Upper lobe of left lung (tissue), 4 donors: ENCODE results near the gene USP15.

ENCODE experiments used
- CTCF ChIP-seq, 6 experiments: fragments of 450-650 bp in 4 of 6; fragments of 200-600 bp in 2 of 6; sonication (generic) in 2 of 6; IDR thresholded peaks; one replicate each; pipeline ENCODE4 v1.5.1; 2016 to 2019; ENCODE audit warnings: antibody characterized with exemption in 6 of 6
- EP300 ChIP-seq, 4 donors: sonication (generic); formaldehyde crosslinking; IDR thresholded peaks; one replicate each; pipeline ENCODE4 v1.5.1; 2017; ENCODE audit warnings: antibody characterized with exemption in 4 of 4, control low read depth in 2 of 4
- POLR2A ChIP-seq, 4 donors: fragments of 450-650 bp; IDR thresholded peaks; one replicate each; pipeline ENCODE4 v1.5.1; 2016 to 2017; ENCODE audit warnings: antibody characterized with exemption in 4 of 4, mild to moderate bottlenecking in 2 of 4
- POLR2AphosphoS5 ChIP-seq, 2 donors: sonication (generic); formaldehyde crosslinking; IDR thresholded peaks; one replicate each; pipeline ENCODE4 v1.5.1; 2017; ENCODE audit warnings: antibody characterized with exemption in 2 of 2

DNA sequence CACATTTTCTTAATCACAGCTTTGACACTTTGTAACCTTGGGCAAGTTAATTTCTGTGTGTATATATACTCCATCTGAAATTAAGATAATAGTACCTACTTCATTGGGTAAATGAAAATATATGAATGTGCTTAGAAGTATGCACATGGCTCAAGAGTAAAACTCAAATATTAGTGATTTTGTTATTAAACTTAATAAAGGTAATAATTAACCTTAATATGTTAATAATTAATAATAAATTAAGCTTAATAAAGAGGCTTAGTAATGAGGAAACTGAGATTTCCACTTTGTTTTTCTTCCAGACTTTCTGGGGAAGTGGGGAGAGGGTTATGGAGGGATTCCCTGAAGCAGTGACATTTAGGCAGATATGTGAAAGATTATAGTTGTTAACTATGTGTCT lies 19.8 kb downstream of the USP15 start:
- TF ChIP-seq CTCF (IDR thresholded peaks at IDR 0.05) (no peak), POLR2A (IDR thresholded peaks at IDR 0.05) (no peak), POLR2AphosphoS5 (IDR thresholded peaks at IDR 0.05) (no peak), EP300 (IDR thresholded peaks at IDR 0.05) (no peak)
